ENCODE results near the gene SLC13A3. TPM values are rescaled to one million over a fixed set of nuclear protein-coding genes. Genes with fewer than 3 reads are reported as not detected.

The SLC13A3 gene
- total RNA-seq, 1 experiment from 2014 or later: 17.5 TPM

DNA sequence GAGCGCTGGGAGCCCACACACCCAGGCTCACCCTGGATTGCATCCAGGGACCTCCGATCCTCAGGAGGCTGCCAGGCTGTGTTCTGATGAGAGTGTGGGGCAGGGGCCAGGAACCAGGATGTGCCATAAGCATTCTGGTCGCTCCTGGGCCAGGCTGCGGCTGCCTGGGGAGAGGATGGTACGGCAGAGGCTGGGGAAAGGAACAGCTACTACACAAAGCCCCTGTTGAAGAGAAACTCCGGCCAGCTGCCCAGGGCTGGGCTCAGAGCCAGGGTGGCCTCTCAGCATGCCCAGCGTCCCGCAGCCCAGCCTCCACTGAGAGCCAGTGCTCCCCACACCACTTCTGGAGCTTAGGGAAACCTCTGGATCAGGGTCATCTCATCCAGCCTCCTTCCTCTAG, 79.1 kb downstream of the SLC13A3 start:
- Histone ChIP-seq H2BK15ac (ENCODE audit: low read depth, low read length) (no peak overlapping the region), H3K14ac (ENCODE audit: insufficient read depth, low read length) (no peak overlapping the region; the same call in 1 of the 2 replicates), H2AK5ac (ENCODE audit: insufficient read length, low read length) (no peak overlapping the region), H3K23me2 (ENCODE audit: insufficient read length, low read depth, low read length, poor library complexity, severe bottlenecking) (no peaks in the 10 kb centered on the region), H3T11ph (ENCODE audit: low read length) (no peak overlapping the region), H4K91ac (ENCODE audit: insufficient read length, low read depth, low read length) (no peak overlapping the region), H3K27ac (ENCODE audit: insufficient read length, low read depth, low read length) (no peak overlapping the region), H3K9me3 (ENCODE audit: control insufficient read depth, low read depth, low read length) (no peaks in the 10 kb centered on the region), H3K4me2 (ENCODE audit: insufficient read depth, insufficient read length, low read length) (no peak overlapping the region), H2BK120ac (ENCODE audit: low read depth, low read length, poor library complexity, severe bottlenecking) (no peak overlapping the region), H4K5ac (ENCODE audit: insufficient read length, low read depth, low read length) (no peak overlapping the region), H3K4ac (ENCODE audit: low read depth, low read length) (no peak overlapping the region), H3K23ac (ENCODE audit: insufficient read length, low read depth, low read length) (no peak overlapping the region), H3K79me2 (ENCODE audit: insufficient read depth, low read length) (no peaks in the 10 kb centered on the region), H3K18ac (ENCODE audit: insufficient read length, low read depth, low read length) (no peak overlapping the region), H3K56ac (ENCODE audit: insufficient read length, low read depth, low read length) (no peak overlapping the region), H3K79me1 (ENCODE audit: insufficient read depth, low read depth, low read length, poor library complexity, severe bottlenecking) (no peaks in the 10 kb centered on the region), H4K20me1 (ENCODE audit: control insufficient read depth, insufficient read depth, insufficient read length) (no peaks in the 10 kb centered on the region), H2BK12ac (ENCODE audit: insufficient read length, low read depth, low read length) (no peak overlapping the region), H4K8ac (replicated peaks; ENCODE audit: insufficient read length, low read depth, low read length) (no peak overlapping the region), H2BK20ac (ENCODE audit: low read depth, low read length, poor library complexity, severe bottlenecking) (no peak overlapping the region), H3K9ac (ENCODE audit: extremely low read depth, insufficient read length, low read length) (no peak overlapping the region), H2BK5ac (ENCODE audit: insufficient read length, low read length) (no peak overlapping the region), H3K4me1 (ENCODE audit: insufficient read depth, low read length) (no peaks in the 10 kb centered on the region), H3K27me3 (ENCODE audit: insufficient read depth, low read length) (no peaks in the 10 kb centered on the region), H2AFZ (ENCODE audit: low read length) (no peak overlapping the region)
- WGBS (ENCODE audit: extremely low coverage, insufficient read length, low lambda C conversion rate): no CpG with 5 or more reads among the region's 8 CpGs
- DNase-seq: no peak
- Mint-ChIP-seq H3K4me1 (peaks cover 12 to 13% of the 10 kb centered on the region in 2 experiments; a peak in 3 of 4 replicates), H3K36me3 (ENCODE audit: insufficient read depth in 1 of 3, low read depth in 3 of 3) (peaks cover 6 to 10% (median 9%) of the 10 kb centered on the region in 3 experiments; a peak in 6 of 7 replicates), H3K27me3 (ENCODE audit: low read depth) (no peaks in the 10 kb centered on the region), H3K27ac (no peak overlapping the region), H3K4me3 (no peak overlapping the region), H3K9me3 (no peaks in the 10 kb centered on the region; a peak in 1 of 5 replicates)
- TF ChIP-seq, protein P1, sequence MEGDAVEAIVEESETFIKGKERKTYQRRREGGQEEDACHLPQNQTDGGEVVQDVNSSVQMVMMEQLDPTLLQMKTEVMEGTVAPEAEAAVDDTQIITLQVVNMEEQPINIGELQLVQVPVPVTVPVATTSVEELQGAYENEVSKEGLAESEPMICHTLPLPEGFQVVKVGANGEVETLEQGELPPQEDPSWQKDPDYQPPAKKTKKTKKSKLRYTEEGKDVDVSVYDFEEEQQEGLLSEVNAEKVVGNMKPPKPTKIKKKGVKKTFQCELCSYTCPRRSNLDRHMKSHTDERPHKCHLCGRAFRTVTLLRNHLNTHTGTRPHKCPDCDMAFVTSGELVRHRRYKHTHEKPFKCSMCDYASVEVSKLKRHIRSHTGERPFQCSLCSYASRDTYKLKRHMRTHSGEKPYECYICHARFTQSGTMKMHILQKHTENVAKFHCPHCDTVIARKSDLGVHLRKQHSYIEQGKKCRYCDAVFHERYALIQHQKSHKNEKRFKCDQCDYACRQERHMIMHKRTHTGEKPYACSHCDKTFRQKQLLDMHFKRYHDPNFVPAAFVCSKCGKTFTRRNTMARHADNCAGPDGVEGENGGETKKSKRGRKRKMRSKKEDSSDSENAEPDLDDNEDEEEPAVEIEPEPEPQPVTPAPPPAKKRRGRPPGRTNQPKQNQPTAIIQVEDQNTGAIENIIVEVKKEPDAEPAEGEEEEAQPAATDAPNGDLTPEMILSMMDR (conservative IDR thresholded peaks at IDR 0.05): no peak

Data from H9 (cell line).